A673 (cell line): ENCODE data around the gene CCDC63.

Experiments
- CTCF ChIP-seq: fragments of 300-800, 200-600 bp; sonication (generic); conservative IDR thresholded peaks from 2 replicates; pipeline ENCODE4 v1.5.1; 2017; ENCODE audit warnings: low read depth, mild to moderate bottlenecking, antibody characterized with exemption, low read length, moderate library complexity, mixed read lengths
- EZH2 ChIP-seq: fragments of 200-600 bp; sonication (generic); IDR thresholded peaks from 2 replicates; pipeline ENCODE4 v1.6.1; 2017; ENCODE audit warnings: borderline replicate concordance, low read depth, mild to moderate bottlenecking, mixed read lengths, antibody characterized with exemption, low read length; ENCODE audit not compliant: poor library complexity, severe bottlenecking

GRCh38 chr12:110862329-110862728 is 15.5 kb downstream of the CCDC63 start:
- TF ChIP-seq CTCF (no peak), EZH2 (no peak)
